RWPE1 (cell line): ENCODE measurements around the gene AMELX.

ENCODE experiments used
- CTCF ChIA-PET: fragments of 350-600 bp; sonication (Branson Sonifier 250); formaldehyde crosslinking; extraction: SDS; loops from one replicate; lab custom pipeline; 2021; lab: Yijun Ruan, JAX
- POLR2A ChIA-PET: fragments of 400-600 bp; formaldehyde crosslinking; extraction: SDS; loops from one replicate; lab custom pipeline; 2020; ENCODE audit warnings: antibody characterized with exemption; ENCODE audit not compliant: low non-redundant PET; lab: Yijun Ruan, JAX
- DNase-seq: peaks from one replicate; pipeline ENCODE4 v3.0.0; 2012; ENCODE audit warnings: low spot score
- H3K27ac ChIP-seq: fragments of 450-650 bp; 2 replicates; pipeline ENCODE4 v1.5.1; 2017
- TF ChIP-seq, protein P1 (sequence below): fragments of 450-650 bp; conservative IDR thresholded peaks from 2 replicates; pipeline ENCODE4 v1.5.1; 2017; ENCODE audit warnings: low read depth, mild to moderate bottlenecking

AMELX gene

DNA sequence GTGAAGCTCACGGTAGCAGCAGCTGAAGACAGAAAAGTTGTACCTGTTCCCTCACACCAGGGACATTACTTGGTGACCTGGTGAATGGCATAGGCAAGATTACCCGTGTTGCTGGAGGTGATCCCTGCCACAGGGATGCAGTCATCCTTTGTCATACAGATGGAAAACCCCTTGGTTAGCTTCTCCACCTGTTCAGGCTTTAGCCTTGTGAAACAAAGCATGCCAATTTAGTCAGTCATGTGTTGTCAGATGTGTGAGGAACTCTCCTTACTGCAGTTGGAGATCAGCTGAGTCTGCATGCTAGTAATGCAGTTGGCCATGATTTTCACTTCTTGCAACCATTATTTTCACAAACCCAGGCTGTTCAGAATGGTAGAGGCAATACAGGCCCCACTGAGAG, 41.0 kb downstream of the AMELX start:
- CTCF ChIA-PET = no interaction called here

DNA sequence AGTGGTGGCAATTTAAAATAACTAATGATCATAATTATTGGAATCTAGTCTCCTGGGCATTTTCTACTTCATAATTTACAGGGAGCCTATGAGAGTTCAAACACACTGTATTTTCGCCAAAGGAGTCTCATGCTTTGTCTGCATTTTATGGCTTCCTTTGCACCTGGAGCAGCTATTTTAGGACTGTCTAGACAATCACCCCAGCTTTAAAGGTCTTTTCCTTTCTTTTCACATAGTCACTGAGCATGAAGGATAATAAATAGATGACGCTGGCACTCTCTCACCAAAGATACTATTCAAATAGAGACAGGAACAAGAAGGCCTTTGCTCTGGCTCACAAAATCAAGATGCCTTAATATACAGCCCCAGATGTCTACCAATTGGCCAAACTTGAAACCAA, 43.0 kb downstream of the AMELX start:
- ChIA-PET CTCF (interaction anchor here (0.5 kb wide), 1 partner anchor 1146 kb away, joined by 3 read pairs; no protein-coding TSS in a partner anchor), POLR2A (no interaction called here)
- H3K27ac ChIP-seq = no peak overlapping the region
- TF ChIP-seq, protein P1, sequence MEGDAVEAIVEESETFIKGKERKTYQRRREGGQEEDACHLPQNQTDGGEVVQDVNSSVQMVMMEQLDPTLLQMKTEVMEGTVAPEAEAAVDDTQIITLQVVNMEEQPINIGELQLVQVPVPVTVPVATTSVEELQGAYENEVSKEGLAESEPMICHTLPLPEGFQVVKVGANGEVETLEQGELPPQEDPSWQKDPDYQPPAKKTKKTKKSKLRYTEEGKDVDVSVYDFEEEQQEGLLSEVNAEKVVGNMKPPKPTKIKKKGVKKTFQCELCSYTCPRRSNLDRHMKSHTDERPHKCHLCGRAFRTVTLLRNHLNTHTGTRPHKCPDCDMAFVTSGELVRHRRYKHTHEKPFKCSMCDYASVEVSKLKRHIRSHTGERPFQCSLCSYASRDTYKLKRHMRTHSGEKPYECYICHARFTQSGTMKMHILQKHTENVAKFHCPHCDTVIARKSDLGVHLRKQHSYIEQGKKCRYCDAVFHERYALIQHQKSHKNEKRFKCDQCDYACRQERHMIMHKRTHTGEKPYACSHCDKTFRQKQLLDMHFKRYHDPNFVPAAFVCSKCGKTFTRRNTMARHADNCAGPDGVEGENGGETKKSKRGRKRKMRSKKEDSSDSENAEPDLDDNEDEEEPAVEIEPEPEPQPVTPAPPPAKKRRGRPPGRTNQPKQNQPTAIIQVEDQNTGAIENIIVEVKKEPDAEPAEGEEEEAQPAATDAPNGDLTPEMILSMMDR = no peak
- DNase-seq = no peak

More for the DNA sequence above, 41.0 kb downstream of the AMELX start:
- no peak for DNase-seq
- no peak overlapping the region for H3K27ac ChIP-seq
- TF ChIP-seq, protein P1 = no peak
- POLR2A ChIA-PET = no interaction called here

DNA sequence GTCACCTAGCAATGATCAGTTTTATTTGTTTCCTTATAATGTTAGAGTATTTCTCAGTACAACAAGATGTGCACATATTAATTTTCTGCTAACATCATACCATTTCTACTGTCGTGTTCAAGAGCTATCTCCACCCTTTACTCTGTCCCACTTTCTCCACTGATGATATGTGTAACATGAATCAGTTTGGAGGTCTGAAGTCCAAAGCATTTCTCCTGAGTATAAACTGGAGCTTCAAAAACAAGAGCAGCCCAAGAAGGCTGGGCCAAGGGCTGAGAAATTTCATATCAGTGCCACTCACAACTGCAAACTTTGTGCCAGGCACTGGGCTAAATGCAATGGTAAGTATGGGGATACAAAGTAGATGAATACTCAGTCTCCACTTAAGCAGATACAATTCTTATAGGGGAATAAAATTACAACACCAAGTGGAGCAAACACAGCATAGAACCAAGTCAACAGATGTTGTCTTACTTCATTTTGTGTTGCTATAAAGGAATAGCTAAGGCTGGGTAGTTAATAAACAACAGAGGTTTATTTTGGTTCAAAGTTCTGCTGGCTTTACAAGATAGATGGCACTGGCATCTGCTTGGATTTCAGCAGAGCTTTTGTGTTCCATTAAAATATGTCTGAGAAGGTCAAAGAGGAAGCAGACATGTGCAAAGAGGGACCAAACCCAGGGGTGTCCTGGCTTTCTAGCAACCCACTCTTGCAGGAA, 44.2 kb downstream of the AMELX start:
- TF ChIP-seq, protein P1 = no peak
- CTCF ChIA-PET = no interaction called here
- DNase-seq = no peak
- no peak overlapping the region for H3K27ac ChIP-seq
- POLR2A ChIA-PET = no interaction called here

DNA sequence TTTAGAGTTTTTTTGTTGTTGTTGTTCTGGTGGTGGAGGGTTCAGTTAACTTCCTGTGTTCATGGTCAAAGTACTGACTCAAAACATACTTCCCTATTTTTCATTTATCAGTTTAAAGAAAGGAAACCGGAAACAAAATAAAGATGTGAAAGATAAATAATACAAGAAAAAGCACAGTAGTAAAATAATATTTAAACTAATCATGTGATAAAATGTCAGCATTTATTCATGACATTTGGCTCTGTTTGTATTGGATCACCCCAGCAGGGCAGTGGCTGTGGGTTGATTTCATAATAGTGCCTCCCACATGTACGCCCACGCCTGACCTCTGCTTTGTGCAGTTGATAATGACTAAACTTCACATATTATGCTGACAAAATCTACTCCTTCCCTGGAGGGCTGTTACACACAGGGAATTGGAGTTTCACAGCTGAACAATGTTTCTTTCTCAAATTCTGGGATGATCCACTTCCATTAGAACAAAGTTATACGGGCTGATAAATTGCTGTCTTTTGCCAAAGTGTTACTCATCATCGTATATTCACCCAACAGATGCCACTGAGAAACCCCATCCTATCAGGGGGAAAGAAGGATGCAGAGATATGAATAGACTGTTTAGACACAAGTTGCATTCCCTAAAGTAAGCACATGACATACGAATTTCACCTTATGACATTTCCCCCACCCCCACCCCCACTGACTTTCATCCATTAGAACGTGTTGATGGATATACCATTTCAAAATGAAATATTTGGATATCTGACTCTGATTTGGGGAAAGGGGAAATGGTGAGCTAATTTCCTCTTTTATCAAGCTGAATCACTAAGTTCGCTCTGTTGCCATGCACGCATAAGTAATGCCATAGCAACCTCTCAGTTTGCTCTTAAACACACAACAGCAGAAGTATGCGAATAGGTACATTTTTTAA, 48.3 kb downstream of the AMELX start:
- H3K27ac ChIP-seq = no peak overlapping the region
- DNase-seq = peak; percentile 36
- CTCF ChIA-PET = interaction anchor here (0.7 kb wide), 1 partner anchor 1231 kb away, joined by 3 read pairs; no protein-coding TSS in a partner anchor
- POLR2A ChIA-PET = no interaction called here
- TF ChIP-seq, protein P1 = no peak

DNA sequence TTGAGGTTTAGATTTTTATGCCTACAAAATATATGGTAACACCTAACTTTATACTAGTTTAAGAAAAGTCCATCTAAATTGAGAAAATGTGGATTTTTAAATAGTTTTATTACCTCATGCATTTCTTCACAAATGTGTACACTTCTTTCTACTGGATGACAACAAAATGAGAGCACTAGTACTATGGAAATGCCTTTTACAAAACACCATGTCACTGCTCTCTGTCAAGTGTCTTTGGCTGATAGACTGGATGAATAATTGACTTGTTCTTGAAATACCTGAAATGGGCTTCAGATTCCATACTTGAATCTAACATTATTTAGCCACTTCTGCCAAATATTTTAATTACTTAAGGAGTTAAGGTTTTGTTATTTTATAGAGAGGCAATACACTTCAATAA, 49.5 kb downstream of the AMELX start:
- ChIA-PET CTCF (no interaction called here), POLR2A (no interaction called here)
- TF ChIP-seq, protein P1 = no peak
- DNase-seq = no peak
- H3K27ac ChIP-seq = no peak overlapping the region

DNA sequence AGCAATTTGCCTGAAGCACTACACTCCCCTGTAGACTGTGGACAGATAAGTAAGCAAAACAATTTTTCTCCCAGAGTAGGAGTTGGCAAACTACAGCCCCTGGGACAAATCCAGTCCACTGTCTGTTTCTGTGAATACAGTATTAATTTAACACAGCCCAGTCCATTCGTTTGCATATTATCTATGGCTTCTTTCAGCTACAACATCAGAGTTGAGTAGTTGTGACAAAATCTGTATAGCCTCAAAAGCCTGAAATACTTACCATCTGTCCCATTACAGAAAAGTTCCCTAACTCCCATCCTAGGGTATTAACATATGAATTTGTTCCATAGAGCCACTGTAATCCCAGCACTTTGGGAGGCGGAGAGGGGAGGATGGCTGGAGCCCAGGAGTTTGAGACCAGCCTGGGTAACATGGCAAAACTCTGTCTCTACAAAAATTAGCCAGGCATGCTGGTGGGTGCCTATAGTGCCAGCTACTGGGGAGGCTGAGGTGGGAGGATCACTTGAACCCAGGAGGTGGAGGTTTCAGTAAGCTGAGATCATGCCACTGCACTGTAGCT, 53.0 kb downstream of the AMELX start:
- CTCF ChIA-PET = no interaction called here
- TF ChIP-seq, protein P1 = no peak
- POLR2A ChIA-PET = no interaction called here
- H3K27ac ChIP-seq = no peak overlapping the region
- no peak for DNase-seq
